Measurements from ENCODE around the gene LASP1. TPM values are rescaled to one million over a fixed set of nuclear protein-coding genes. Genes with fewer than 3 reads are reported as not detected.

Gene LASP1
- total RNA-seq, 1 experiment from 2014 or later = 106 TPM

GRCh38 chr17:38874505-38875400 is 4.9 kb downstream of the LASP1 start:
- ChIA-PET POLR2A (ENCODE audit: unreplicated experiment) (no interaction called here), CTCF (no interaction called here)
- H3K36me3 ChIP-seq (ENCODE audit: low read depth, low read length) = no peaks in the 10 kb centered on the region; the same call in 1 of the 2 replicates
- H3K4me2 ChIP-seq (ENCODE audit: low read length) = no peak overlapping the region
- intact Hi-C loops (cut with micrococcal nuclease) = no loop called here
- no peaks in the 10 kb centered on the region for H3K9me3 ChIP-seq (ENCODE audit: low read length)
- H3K27ac ChIP-seq (ENCODE audit: low read length) = no peak overlapping the region
- no peak overlapping the region for H3K4me3 ChIP-seq (ENCODE audit: low read length)
- BruUV-seq (replicated peaks) = no TSS peak
- H3K9me2 ChIP-seq (replicated peaks; ENCODE audit: low read length) = no peaks in the 10 kb centered on the region
- peaks cover 36% of the 10 kb centered on the region for H3K4me1 ChIP-seq (ENCODE audit: insufficient read depth, low read length)
- H2AFZ ChIP-seq (ENCODE audit: low read length) = no peak overlapping the region
- H4K20me1 ChIP-seq (ENCODE audit: low read length) = peaks cover 15% of the 10 kb centered on the region
- TF ChIP-seq CTCF (conservative IDR thresholded peaks at IDR 0.05; ENCODE audit: low read depth, low read length) (no peak), EZH2phosphoT487 (IDR thresholded peaks at IDR 0.05; ENCODE audit: borderline replicate concordance, low read length) (no peak)
- peaks cover 70% of the 10 kb centered on the region for H3K79me2 ChIP-seq (ENCODE audit: low read length)
- no peak overlapping the region for H3K9ac ChIP-seq (ENCODE audit: low read length)
- DNase-seq (no peak), ATAC-seq (no peak)
- H3K27me3 ChIP-seq (ENCODE audit: low read length) = no peaks in the 10 kb centered on the region
- H3F3A ChIP-seq (ENCODE audit: low read length, unreplicated experiment) = no peaks in the 10 kb centered on the region

GRCh38 chr17:38875477-38876075 is 5.7 kb downstream of the LASP1 start:
- Histone ChIP-seq H3K9me2 (replicated peaks; ENCODE audit: low read length) (no peaks in the 10 kb centered on the region), H3F3A (ENCODE audit: low read length, unreplicated experiment) (no peaks in the 10 kb centered on the region), H3K36me3 (ENCODE audit: low read depth, low read length) (no peaks in the 10 kb centered on the region; the same call in 1 of the 2 replicates), H3K9ac (ENCODE audit: low read length) (no peak overlapping the region), H3K9me3 (ENCODE audit: low read length) (no peaks in the 10 kb centered on the region), H3K4me3 (ENCODE audit: low read length) (no peak overlapping the region), H2AFZ (ENCODE audit: low read length) (no peak overlapping the region), H4K20me1 (ENCODE audit: low read length) (peaks cover 15% of the 10 kb centered on the region), H3K79me2 (ENCODE audit: low read length) (peaks cover 68% of the 10 kb centered on the region), H3K4me1 (ENCODE audit: insufficient read depth, low read length) (peaks cover 45% of the 10 kb centered on the region), H3K27me3 (ENCODE audit: low read length) (no peaks in the 10 kb centered on the region), H3K4me2 (ENCODE audit: low read length) (no peak overlapping the region), H3K27ac (ENCODE audit: low read length) (no peak overlapping the region)
- POLR2A ChIA-PET (ENCODE audit: unreplicated experiment) = no interaction called here
- no peak for ATAC-seq
- CTCF ChIA-PET = no interaction called here
- intact Hi-C loops (cut with micrococcal nuclease) = no loop called here
- TF ChIP-seq CTCF (conservative IDR thresholded peaks at IDR 0.05; ENCODE audit: low read depth, low read length) (no peak), EZH2phosphoT487 (IDR thresholded peaks at IDR 0.05; ENCODE audit: borderline replicate concordance, low read length) (no peak), EZH2 (IDR thresholded peaks at IDR 0.05; ENCODE audit: low read length, unreplicated experiment) (no peak)
- no TSS peak for BruUV-seq (replicated peaks)
- no peak for DNase-seq
